Glutamatergic neuron (in vitro differentiated cells): ENCODE results near the gene NPTX1. TPM values are rescaled to one million over a fixed set of nuclear protein-coding genes. Genes with fewer than 3 reads are reported as not detected.

Source experiments
- DNase-seq: peaks from one replicate; pipeline ENCODE4 v3.0.0; 2022
- H3K27ac Mint-ChIP-seq: one replicate; pipeline ENCODE4 v1.8.0; 2020; ENCODE audit warnings: mild to moderate bottlenecking, mixed read lengths, inconsistent platforms; ENCODE audit not compliant: unreplicated experiment
- H3K27me3 Mint-ChIP-seq: one replicate; pipeline ENCODE4 v1.8.0; 2020; ENCODE audit warnings: mild to moderate bottlenecking, moderate library complexity, mixed read lengths, inconsistent platforms; ENCODE audit not compliant: unreplicated experiment
- H3K36me3 Mint-ChIP-seq: one replicate; pipeline ENCODE4 v1.8.0; 2020; ENCODE audit warnings: mild to moderate bottlenecking, mixed read lengths, inconsistent platforms; ENCODE audit not compliant: unreplicated experiment
- H3K4me1 Mint-ChIP-seq: one replicate; pipeline ENCODE4 v1.8.0; 2020; ENCODE audit warnings: mild to moderate bottlenecking, low read depth, mixed read lengths, inconsistent platforms; ENCODE audit not compliant: unreplicated experiment
- H3K4me3 Mint-ChIP-seq: one replicate; pipeline ENCODE4 v1.8.0; 2020; ENCODE audit warnings: mild to moderate bottlenecking, mixed read lengths, inconsistent platforms; ENCODE audit not compliant: unreplicated experiment
- H3K9me3 Mint-ChIP-seq: one replicate; pipeline ENCODE4 v1.8.0; 2020; ENCODE audit warnings: mild to moderate bottlenecking, moderate library complexity, mixed read lengths, inconsistent platforms; ENCODE audit not compliant: unreplicated experiment
- total RNA-seq: library from RNA; stranded (reverse); fragmentation: NEBNext Ultra II Directional; extraction: Animal tissue kit (Norgen Biotek cat#: 25700); gene quantifications from one replicate; pipeline ENCODE4 v1.2.1, GENCODE V29; 2021; ENCODE audit not compliant: unreplicated experiment
- TF ChIP-seq, protein P1 (sequence below): fragments of 200-600 bp; sonication (generic); IDR thresholded peaks from one replicate; pipeline ENCODE4 v1.5.0; 2021; ENCODE audit not compliant: partially characterized antibody, unreplicated experiment

Gene NPTX1
- total RNA-seq, 1 donor from 2014 or later: 18.1 TPM

DNA sequence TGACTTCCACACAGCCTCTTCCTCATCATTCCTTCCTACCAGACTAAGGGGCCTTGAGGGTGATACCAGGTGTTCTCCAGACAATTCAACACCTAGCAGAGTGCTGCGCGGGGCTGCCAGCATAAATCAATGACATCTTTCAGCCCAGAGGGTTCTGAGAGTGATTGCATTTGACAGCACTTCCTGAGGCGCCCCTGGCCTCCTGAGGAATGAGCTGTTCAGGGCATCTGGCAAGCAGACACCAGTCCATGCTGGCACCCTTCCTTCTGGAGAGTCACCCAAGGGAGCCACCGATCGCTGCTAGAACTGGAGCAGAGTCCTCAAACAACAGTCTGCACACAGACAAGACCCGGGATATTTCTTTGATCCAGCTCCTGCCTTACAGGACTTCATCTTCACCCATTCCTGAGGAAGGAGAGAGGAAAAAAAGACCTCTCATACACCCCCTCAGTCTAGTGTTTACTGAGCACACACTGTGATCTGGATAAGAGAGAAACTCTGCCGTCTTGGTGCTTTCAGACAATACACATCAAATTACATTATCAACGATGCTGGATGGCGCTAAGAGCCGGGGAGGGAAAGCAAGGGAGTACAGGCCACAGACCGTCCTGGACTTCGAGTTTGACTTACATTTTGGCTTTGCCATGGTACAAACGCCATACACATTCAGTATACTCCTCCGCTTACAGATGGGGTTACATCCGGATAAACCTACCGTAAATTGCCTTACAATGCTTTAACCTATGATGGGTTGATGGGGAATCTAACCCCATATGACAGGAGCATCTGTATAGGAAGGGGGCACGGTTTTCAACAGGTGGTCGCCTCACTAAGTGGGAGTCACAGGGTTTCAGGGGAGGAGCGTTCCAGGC, 23.0 kb downstream of the NPTX1 start:
- TF ChIP-seq, protein P1, sequence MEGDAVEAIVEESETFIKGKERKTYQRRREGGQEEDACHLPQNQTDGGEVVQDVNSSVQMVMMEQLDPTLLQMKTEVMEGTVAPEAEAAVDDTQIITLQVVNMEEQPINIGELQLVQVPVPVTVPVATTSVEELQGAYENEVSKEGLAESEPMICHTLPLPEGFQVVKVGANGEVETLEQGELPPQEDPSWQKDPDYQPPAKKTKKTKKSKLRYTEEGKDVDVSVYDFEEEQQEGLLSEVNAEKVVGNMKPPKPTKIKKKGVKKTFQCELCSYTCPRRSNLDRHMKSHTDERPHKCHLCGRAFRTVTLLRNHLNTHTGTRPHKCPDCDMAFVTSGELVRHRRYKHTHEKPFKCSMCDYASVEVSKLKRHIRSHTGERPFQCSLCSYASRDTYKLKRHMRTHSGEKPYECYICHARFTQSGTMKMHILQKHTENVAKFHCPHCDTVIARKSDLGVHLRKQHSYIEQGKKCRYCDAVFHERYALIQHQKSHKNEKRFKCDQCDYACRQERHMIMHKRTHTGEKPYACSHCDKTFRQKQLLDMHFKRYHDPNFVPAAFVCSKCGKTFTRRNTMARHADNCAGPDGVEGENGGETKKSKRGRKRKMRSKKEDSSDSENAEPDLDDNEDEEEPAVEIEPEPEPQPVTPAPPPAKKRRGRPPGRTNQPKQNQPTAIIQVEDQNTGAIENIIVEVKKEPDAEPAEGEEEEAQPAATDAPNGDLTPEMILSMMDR: no peak
- Mint-ChIP-seq H3K4me1 (peaks cover 37% of the 10 kb centered on the region), H3K27ac (peak overlapping the region; percentile 97), H3K36me3 (no peaks in the 10 kb centered on the region), H3K4me3 (peak overlapping the region; percentile 95), H3K27me3 (peaks cover 9% of the 10 kb centered on the region), H3K9me3 (peaks cover 17% of the 10 kb centered on the region)
- no peak for DNase-seq

DNA sequence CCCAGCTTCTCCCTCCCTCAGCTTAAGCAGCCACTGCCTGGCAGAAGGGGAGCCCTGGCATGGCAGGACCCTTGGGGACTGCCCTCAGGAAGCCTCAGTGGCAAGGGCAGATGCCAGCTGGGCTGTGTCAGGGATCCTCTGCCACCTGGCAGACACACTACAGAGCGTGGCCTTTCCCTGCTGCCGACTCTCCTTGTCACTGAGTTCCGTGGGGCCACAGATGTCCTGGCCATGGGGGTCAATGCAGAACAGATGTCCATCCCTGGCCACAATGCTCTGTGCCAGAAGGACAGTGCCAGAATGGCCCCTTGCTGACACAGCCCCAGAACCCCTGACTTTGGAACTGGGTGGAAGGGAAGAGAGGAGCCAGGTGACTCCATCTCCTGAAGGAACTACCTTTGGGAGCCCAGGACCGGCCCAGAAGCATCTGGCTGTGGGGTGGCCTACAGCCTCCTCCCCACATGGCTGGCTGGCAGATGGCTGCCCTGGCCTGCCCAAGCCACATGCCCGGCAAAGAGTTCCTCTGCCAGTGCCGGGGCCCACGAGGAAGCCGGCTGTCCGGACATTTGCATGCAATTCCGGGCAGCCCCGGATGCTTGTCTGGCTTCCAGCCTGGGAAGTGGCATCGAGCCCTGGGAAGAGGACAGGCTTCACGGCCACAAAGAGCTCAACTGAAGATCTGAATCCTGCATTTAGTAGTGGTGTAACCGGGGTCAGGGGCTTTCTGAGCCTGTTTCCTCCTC, 24.1 kb downstream of the NPTX1 start:
- DNase-seq: no peak
- peak overlapping the region; percentile 95 for H3K4me3 Mint-ChIP-seq
- TF ChIP-seq, protein P1: no peak
- peaks cover 9% of the 10 kb centered on the region for H3K27me3 Mint-ChIP-seq
- H3K27ac Mint-ChIP-seq: peak overlapping the region; percentile 97
- H3K4me1 Mint-ChIP-seq: peaks cover 37% of the 10 kb centered on the region
- peaks cover 17% of the 10 kb centered on the region for H3K9me3 Mint-ChIP-seq
- no peaks in the 10 kb centered on the region for H3K36me3 Mint-ChIP-seq

DNA sequence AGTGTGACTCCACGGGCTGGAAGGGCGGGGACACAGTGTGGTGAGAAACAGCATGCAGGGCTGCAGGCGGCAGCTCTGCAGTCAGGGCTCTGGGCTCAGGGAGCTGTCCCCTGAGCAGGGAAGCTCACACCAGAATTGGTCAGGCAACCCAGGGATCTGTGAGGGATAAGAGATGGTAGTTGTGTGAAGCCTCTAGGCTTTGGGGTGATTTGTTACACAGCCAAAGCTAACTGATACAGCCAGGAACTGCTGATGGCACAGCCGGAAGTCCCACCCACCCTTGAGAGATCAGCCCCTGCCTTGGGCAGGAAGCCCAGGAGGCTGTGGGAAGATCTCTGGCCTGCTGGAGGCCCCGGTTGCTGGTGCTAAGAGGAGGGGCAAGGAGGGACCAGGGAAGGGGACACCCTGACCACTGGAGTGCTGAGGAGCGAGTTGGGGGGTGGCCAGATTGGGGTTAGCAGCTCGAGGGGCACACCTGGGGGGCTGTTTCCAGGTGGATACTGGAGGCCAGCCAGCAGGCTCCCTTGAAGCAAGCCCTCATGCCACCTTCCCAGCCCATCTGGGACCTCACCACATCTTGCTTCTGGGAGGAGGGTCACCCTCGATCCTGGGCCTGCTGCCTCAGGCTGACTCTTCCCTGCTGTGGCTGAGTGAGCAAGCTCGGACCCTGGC, 25.2 kb downstream of the NPTX1 start:
- Mint-ChIP-seq H3K4me1 (peaks cover 28% of the 10 kb centered on the region), H3K9me3 (peaks cover 20% of the 10 kb centered on the region), H3K27me3 (peaks cover 12% of the 10 kb centered on the region), H3K4me3 (no peak overlapping the region), H3K27ac (no peak overlapping the region), H3K36me3 (no peaks in the 10 kb centered on the region)
- TF ChIP-seq, protein P1: no peak
- no peak for DNase-seq

DNA sequence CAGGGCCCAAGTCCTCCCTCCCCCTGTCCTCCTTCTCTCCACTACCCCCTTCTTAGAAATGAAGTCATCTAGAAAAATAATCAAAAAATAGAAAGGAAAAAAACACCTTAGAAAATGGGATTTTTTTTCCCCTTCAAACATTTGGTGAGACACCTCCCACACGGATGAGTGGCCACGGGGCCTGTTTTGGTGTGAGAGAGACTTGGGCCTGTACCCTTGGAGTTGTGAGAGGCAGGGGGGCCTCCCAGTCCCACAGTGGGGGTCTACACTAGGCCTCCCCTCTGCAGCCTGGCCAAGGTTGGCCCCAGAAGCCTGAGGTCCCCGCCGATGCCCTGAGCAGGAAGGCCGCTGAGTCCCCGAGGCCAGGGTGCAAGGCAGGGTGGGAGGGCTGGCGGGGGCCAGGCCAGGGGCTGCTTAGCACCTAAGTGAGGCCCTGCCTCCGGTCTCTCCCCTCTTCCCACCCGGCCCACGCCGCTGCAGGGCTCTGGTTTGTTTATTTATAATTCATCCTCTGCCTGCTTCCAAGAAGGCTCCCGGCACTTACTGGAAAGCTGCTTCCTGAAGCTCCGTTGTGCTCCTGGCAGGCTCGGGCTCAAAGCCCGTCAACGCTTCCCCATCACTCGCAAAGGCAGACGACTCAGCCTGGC, 26.4 kb downstream of the NPTX1 start:
- TF ChIP-seq, protein P1: no peak
- no peaks in the 10 kb centered on the region for H3K36me3 Mint-ChIP-seq
- no peak for DNase-seq
- H3K4me3 Mint-ChIP-seq: no peak overlapping the region
- no peak overlapping the region for H3K27ac Mint-ChIP-seq
- peaks cover 12% of the 10 kb centered on the region for H3K27me3 Mint-ChIP-seq
- H3K4me1 Mint-ChIP-seq: peaks cover 25% of the 10 kb centered on the region
- peaks cover 18% of the 10 kb centered on the region for H3K9me3 Mint-ChIP-seq
